T-helper 9 cell (primary cell): ENCODE measurements around the gene IL27RA.

Experiments used
- DNase-seq: peaks from one replicate; pipeline ENCODE4 v3.0.0-alpha.2; 2020
- total RNA-seq, 2 donors: gene quantifications; one replicate each; lab custom pipeline; 2026; lab: John Stamatoyannopoulos, UW

The IL27RA gene
- 80.4 to 170 reads per million in 2 donors for total RNA-seq

- DNase-seq = peak; percentile 74
Observed at GRCh38 chr19:14031719-14032480, at the start of gene IL27RA. IL27RA (plus strand) TSS chr19:14031762; CDS start chr19:14031873, 111 bp downstream.

GRCh38 chr19:13981988-13982501 is 49.5 kb upstream of the IL27RA start:
- DNase-seq = no peak

- DNase-seq = no peak
Observed at GRCh38 chr19:13982773-13983172, 48.8 kb upstream of the IL27RA start.

GRCh38 chr19:13983213-13983889 is 48.2 kb upstream of the IL27RA start:
- DNase-seq = no peak

- no peak for DNase-seq
Observed at GRCh38 chr19:13984186-13984585, 47.4 kb upstream of the IL27RA start.

DNA sequence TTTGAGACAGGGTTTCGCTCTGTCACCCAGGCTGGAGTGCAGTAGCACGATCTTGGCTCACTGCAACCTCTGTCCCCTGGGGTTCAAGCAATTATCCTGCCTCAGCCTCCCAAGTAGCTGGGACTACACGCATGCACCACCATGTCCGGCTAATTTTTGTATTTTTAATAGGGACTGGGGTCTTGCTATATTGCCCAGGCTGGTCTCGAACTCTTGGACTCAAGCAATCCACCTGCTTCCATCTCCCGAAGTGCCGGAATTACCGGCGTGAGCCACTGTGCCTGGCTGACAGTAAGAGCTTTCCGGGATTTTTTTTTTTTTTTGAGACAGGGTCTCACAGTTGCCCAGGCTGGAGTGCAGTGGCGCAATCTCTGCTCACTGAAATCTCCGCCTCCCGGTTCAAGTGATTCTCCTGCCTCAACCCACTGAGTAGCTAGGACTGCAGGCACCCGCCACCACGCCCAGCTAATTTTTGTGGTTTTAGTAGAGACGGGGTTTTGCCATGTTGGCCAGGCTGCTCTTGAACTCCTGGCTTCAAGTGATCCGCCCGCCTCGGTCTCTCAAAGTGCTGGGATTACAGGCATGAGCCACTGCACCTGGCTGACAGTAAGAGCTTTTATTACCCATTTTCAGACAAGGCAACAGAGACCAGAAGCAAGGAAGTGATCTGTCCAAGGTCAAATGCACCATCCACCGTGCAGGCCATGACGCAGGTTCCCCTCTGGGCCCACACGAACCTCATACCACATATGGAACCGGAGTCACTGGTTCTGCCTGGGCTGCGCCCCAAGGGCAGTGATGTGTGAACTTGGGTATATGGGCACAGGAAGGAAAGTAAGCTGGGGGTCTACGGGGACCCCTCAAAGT is 46.5 kb upstream of the IL27RA start:
- DNase-seq = peak; percentile 22

DNA sequence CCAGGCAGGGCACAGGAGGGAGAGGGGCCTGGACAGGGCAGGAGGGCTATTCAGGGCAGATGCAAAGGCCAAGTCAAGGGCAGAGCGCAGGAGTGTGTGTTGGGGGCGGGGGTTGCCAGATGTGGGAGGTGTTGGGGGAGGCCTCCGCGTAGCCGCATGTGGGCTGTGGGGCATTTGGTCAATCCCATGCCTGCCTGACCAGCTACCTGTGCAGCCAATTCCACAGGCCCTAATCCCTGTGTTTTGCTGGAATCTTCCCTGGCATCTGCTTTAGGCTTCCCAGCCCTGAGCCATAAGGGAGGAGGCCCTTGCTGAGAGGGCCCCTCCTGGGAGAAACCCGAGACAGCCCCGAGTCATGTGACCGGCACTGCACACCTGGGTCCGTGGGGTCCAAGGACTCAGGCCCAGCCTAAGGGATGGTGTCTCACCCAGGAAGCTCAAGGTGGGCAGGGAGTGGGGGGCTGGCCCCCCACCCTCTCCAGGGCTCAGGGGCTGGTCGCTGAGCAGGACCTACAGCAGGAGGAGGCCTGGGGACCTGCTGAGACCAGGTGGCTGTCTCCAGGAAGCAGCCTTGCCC is 45.7 kb upstream of the IL27RA start:
- DNase-seq = no peak

GRCh38 chr19:13986348-13986904 is 45.1 kb upstream of the IL27RA start:
- DNase-seq = peak; percentile 99

GRCh38 chr19:13987101-13987890 is 44.3 kb upstream of the IL27RA start:
- no peak for DNase-seq

DNA sequence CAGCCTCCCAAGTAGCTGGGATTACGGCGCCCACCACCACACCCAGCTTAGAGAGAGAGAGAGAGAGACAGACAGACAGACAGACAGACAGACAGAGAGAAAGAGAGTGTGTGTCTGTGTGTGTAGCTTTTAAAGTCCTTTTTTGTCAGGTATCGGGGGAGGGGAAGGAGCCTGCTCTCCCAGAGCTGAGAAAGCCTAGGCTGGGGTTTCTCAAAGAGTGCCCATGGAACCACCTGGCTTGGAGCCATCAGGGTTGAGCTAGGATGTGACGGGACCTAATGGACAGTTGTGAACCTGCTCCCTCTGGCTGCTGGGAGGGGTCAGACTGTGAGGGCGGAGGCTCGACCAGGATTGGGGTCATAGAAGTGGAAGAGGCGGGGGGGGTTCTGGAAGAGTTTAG is 42.1 kb upstream of the IL27RA start:
- no peak for DNase-seq

DNA sequence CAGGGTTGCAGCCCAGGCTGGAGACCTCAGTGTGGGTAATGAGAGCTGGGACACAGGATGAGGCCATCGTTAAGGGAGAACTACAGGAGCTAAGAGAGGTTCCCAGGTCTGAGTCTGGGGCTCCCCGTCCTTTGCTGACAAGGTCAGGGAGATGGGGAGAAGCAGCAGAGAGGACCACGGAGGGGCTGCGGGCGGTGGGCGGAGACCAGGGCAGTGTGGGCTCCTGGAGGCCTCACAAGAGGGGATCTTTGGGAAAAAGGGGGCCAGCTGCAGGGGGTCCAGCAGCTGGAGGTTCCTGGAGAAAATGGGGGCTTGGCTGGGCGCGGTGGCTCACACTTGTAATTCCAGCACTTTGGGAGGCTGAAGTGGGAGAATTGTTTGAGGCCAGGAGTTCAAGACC is 41.5 kb upstream of the IL27RA start:
- no peak for DNase-seq

- DNase-seq = no peak
Observed at GRCh38 chr19:13992025-13992424, 39.5 kb upstream of the IL27RA start.

DNA sequence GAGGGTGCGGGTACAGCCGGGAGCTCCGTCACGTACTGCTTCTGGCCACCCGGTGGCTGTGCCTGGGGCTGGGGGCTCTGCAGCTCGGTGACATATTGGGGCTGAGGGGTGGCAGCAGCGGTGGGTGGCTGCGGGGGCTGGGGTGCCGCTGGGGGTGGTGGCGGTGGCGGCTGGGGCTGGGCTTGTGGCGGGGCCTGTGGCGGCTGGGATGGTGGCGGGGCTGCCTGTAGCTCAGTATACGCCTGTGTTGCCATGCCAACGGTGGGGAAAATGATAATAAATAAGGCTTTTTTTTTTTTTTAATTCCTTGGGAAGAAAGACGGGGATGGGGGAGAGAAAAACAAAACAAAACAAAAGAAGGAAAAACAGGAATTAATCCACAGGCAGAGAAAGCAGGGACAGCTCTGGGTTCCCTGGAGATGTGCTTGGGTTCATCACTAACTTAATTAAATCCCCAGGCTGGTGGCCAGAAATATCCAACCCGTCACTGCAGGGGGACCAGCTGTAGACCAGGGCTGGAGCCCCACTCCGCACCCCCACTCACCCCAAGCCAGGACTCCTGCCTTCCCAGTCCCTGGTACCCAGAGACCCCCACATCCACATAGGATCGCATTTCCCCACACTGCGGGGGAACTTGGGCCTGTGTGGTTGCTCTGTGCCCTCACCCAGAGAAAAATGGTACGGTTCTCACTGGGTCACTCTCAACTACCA is 37.8 kb upstream of the IL27RA start:
- DNase-seq = no peak

DNA sequence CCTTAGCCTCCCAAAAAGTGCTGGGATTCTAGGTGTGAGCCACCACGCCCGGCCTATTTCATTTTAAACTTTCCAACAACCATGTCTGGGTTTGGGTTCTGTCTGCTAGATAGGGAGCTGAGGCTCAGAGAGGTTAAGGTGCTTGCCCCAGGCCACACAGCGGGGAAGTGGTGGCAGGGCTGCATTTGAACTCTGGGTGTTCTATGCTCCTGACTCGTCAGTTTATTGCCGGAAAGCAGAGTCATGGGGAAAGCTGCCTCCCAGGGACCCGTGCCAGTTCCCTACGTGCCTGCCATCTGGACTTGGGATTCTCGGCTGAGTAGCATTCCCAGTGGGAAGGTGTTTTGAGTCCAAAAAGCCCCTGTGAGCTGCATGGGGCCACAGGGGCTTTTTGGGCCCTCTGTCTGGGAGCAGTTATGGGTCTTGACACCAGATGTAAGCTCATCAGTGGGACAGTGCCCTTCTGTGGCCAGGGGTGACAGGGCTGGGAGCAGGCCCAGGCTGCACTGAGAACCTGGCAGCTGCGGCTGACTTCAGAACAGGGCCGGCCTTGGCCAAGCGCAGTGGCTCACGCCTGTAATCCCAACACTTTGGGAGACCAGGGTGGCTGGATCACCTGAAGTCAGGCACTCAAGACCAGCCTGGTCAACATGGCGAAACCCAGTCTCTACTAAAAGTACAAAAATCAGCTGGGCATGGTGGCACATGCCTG is 36.4 kb upstream of the IL27RA start:
- DNase-seq = no peak

- DNase-seq = no peak
Observed at GRCh38 chr19:13995878-13996765, 35.4 kb upstream of the IL27RA start.

DNA sequence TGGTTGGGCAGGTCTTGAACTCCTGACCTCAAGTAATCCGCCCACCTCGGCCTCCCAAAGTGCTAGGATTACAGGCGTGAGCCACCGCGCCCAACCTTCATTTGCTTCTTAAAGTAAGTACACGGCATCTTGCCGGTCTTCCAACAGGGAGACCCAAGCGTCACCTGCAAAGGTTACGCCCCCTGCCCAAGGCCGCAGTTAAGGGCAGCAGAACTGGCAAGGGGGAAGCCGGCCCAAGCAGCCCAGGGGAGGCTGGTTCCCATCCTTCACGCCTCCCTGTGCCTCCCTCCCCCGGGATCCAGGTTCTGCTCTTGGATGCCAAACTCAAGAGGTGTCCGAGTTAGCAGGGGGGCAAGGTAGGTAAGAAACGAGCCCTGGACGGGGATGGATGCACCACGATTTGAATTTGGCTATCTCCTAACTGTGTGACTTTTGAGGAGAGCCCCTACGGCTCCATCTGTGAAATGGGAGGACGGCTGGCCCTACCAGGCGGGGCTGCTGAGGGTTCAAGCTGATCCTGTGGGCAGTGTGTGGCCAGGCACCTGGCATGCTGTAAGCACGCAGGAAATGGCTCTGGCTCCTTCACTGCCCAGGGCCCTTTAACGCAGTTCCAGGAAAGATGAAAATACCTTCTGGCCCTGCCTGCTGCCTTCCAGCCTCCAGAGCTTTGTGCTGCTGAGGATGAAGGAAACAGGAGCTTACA is 34.5 kb upstream of the IL27RA start:
- no peak for DNase-seq

- DNase-seq = no peak
Observed at GRCh38 chr19:13997631-13997962, 34.0 kb upstream of the IL27RA start.

- no peak for DNase-seq
Observed at GRCh38 chr19:13998426-13998825, 33.1 kb upstream of the IL27RA start.

- no peak for DNase-seq
Observed at GRCh38 chr19:13999085-13999484, 32.5 kb upstream of the IL27RA start.
